Measurements from ENCODE around the gene CDH4.
"Not testable (repeated sequence)": the region's sequence is repeated elsewhere in the genome, so short reads cannot be mapped to it uniquely, and the experiment has no call there.

CDH4 gene

DNA sequence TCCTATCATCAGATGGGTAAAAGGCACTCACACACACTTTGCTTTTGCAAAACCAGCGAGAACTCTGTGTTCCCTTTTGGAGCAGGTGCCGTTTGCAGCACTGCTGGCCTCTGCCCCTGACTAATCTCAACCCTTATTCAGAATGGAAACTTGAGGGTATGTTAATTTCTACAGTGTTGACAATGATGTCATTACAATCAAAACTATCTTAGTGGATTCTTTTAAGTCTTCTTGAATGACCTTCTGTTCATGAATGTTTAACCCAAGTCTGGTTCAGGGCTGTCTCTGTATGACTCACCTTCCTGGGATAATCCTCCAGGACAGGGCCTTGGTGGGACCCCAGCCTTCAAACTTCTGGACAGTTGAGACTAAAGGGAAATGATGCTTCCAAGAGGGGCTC, 197.9 kb downstream of the CDH4 start:
- Mint-ChIP-seq H3K4me3 (no peak overlapping the region), H3K27ac (no peak overlapping the region), H3K36me3 (ENCODE audit: low read depth) (no peaks in the 10 kb centered on the region), H3K4me1 (ENCODE audit: low read depth) (no peaks in the 10 kb centered on the region), H3K27me3 (ENCODE audit: low read depth) (no peaks in the 10 kb centered on the region), H3K9me3 (no peaks in the 10 kb centered on the region)
- DNase-seq (ENCODE audit: low spot score) = no peak

DNA sequence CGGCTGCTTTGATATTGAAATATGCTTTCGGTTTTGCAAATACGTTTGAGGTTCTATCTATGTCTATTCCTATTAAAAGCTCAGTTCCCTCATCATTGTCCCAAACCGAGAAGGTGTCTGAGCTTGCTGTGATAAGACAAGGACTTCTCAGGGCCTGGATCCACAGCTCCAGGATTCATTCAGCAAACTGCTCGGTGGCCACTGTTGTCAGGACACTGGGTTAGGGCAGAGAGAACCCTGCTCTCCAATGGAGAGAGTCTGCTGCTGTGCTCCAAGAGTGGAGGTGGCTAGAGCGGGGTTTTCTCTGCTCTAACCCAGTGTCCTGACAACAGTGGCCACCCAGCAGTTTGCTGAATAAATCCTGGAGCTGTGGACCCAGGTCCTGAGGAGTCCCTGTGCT, 198.5 kb downstream of the CDH4 start:
- no peak overlapping the region for H3K27ac Mint-ChIP-seq
- no peak for DNase-seq (ENCODE audit: low spot score)
- H3K27me3 Mint-ChIP-seq (ENCODE audit: low read depth) = no peaks in the 10 kb centered on the region
- H3K4me3 Mint-ChIP-seq = no peak overlapping the region
- no peaks in the 10 kb centered on the region for H3K36me3 Mint-ChIP-seq (ENCODE audit: low read depth)
- H3K9me3 Mint-ChIP-seq = no peaks in the 10 kb centered on the region
- H3K4me1 Mint-ChIP-seq (ENCODE audit: low read depth) = no peaks in the 10 kb centered on the region

GRCh38 chr20:61451009-61451408, 198.9 kb downstream of the CDH4 start:
- no peaks in the 10 kb centered on the region for H3K4me1 Mint-ChIP-seq (ENCODE audit: low read depth)
- H3K9me3 Mint-ChIP-seq = peaks cover 3% of the 10 kb centered on the region
- H3K36me3 Mint-ChIP-seq (ENCODE audit: low read depth) = no peaks in the 10 kb centered on the region
- no peak overlapping the region for H3K4me3 Mint-ChIP-seq
- no peak overlapping the region for H3K27ac Mint-ChIP-seq
- no peak for DNase-seq (ENCODE audit: low spot score)
- no peaks in the 10 kb centered on the region for H3K27me3 Mint-ChIP-seq (ENCODE audit: low read depth)

DNA sequence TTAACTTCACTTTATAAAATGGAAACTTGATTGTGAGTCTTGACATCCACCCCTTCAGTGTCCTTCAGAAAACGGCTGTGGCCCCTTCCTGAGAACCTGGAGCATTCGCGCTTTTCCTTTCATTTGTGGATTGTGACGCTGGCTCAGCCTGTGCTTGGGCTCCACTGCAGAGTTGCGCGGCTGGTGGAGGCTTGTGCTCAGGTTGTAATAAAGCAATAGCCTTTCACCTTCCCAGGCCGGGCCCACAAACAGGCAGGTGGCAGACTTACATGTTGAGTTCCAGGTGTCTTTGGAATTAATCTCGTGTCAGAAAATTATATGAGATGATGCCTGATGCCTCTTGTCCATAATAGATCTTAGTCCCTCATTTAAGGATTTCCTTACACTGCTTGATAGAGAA, 199.9 kb downstream of the CDH4 start:
- H3K4me3 Mint-ChIP-seq = no peak overlapping the region
- peaks cover 8% of the 10 kb centered on the region for H3K9me3 Mint-ChIP-seq
- no peaks in the 10 kb centered on the region for H3K4me1 Mint-ChIP-seq (ENCODE audit: low read depth)
- H3K27me3 Mint-ChIP-seq (ENCODE audit: low read depth) = no peaks in the 10 kb centered on the region
- DNase-seq (ENCODE audit: low spot score) = no peak
- no peaks in the 10 kb centered on the region for H3K36me3 Mint-ChIP-seq (ENCODE audit: low read depth)
- H3K27ac Mint-ChIP-seq = no peak overlapping the region

GRCh38 chr20:61453219-61453618, 201.2 kb downstream of the CDH4 start:
- Mint-ChIP-seq H3K9me3 (peaks cover 8% of the 10 kb centered on the region), H3K27ac (no peak overlapping the region), H3K4me3 (no peak overlapping the region), H3K36me3 (ENCODE audit: low read depth) (no peaks in the 10 kb centered on the region), H3K27me3 (ENCODE audit: low read depth) (no peaks in the 10 kb centered on the region), H3K4me1 (ENCODE audit: low read depth) (no peaks in the 10 kb centered on the region)
- no peak for DNase-seq (ENCODE audit: low spot score)

- H3K4me1 Mint-ChIP-seq (ENCODE audit: low read depth); H3K36me3 Mint-ChIP-seq (ENCODE audit: low read depth); DNase-seq (ENCODE audit: low spot score); H3K27ac Mint-ChIP-seq; H3K9me3 Mint-ChIP-seq; H3K27me3 Mint-ChIP-seq (ENCODE audit: low read depth); H3K4me3 Mint-ChIP-seq: not testable (repeated sequence)
Observed at GRCh38 chr20:61453623-61454022, 201.6 kb downstream of the CDH4 start.

- no peak overlapping the region for H3K27ac Mint-ChIP-seq
- H3K9me3 Mint-ChIP-seq = peaks cover 8% of the 10 kb centered on the region
- no peaks in the 10 kb centered on the region for H3K27me3 Mint-ChIP-seq (ENCODE audit: low read depth)
- H3K4me1 Mint-ChIP-seq (ENCODE audit: low read depth) = no peaks in the 10 kb centered on the region
- H3K36me3 Mint-ChIP-seq (ENCODE audit: low read depth) = no peaks in the 10 kb centered on the region
- no peak overlapping the region for H3K4me3 Mint-ChIP-seq
- DNase-seq (ENCODE audit: low spot score) = no peak
Observed at GRCh38 chr20:61454053-61454452, 202.0 kb downstream of the CDH4 start.

DNA sequence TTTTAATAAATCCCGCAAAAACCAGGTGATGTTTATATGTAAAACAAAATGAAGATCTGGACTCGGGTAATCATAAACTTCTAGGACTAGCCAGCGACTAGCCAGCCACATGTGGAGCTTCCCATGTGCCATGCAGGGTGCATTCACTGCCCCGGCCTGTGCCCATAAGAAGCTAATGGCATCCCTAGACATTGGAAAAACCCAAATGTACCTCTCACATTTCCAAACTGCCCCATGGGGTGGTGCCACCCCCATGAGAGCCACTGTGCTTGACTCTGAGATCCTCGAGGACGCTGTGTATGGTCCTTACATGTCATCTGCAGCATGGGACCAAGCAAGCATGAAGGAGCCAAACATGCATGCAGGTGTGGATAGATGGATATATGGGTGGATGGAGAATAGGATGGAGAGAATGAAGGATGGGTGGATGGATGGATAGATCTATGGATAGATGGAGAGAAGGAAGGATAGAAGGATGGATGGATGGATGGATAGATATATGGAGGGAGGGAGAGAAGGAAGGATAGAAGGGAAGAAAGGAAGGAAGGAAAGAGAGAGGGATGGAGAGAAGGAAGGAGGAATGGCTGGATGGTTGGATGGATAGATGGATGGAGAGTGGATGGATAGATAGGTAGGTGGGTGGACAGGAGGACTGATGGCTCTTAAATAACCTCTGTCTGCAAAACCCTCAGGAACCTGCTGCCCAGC, 203.6 kb downstream of the CDH4 start:
- Mint-ChIP-seq H3K4me3 (no peak overlapping the region), H3K4me1 (ENCODE audit: low read depth) (no peaks in the 10 kb centered on the region), H3K27ac (no peak overlapping the region), H3K27me3 (ENCODE audit: low read depth) (no peaks in the 10 kb centered on the region), H3K9me3 (peaks cover 8% of the 10 kb centered on the region), H3K36me3 (ENCODE audit: low read depth) (no peaks in the 10 kb centered on the region)
- no peak for DNase-seq (ENCODE audit: low spot score)

DNA sequence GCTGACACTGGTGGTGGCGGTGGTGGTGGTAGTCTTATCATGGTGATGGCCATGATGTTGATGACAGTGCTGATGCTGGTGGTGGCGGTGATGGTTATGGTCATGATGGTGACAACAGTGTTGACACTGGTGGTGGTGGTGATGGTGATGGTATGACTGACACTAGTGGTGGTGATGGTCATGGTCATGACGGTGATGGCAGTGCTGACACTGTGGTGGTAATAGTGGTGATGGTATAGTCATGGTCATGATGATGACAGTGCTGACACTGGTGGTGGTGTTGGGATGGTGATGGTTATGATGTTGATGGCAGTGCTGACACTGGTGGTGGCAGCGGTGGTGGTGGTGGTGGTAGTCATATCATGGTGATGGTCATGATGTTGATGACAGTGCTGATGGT, 205.7 kb downstream of the CDH4 start:
- no peaks in the 10 kb centered on the region for H3K36me3 Mint-ChIP-seq (ENCODE audit: low read depth)
- H3K4me3 Mint-ChIP-seq = no peak overlapping the region
- no peak for DNase-seq (ENCODE audit: low spot score)
- H3K27me3 Mint-ChIP-seq (ENCODE audit: low read depth) = no peaks in the 10 kb centered on the region
- peaks cover 8% of the 10 kb centered on the region for H3K9me3 Mint-ChIP-seq
- H3K27ac Mint-ChIP-seq = no peak overlapping the region
- H3K4me1 Mint-ChIP-seq (ENCODE audit: low read depth) = no peaks in the 10 kb centered on the region

GRCh38 chr20:61458146-61458746, 206.2 kb downstream of the CDH4 start:
- Mint-ChIP-seq H3K9me3 (peaks cover 12% of the 10 kb centered on the region), H3K4me1 (ENCODE audit: low read depth) (no peaks in the 10 kb centered on the region), H3K36me3 (ENCODE audit: low read depth) (no peaks in the 10 kb centered on the region), H3K27ac (no peak overlapping the region), H3K4me3 (no peak overlapping the region), H3K27me3 (ENCODE audit: low read depth) (no peaks in the 10 kb centered on the region)
- no peak for DNase-seq (ENCODE audit: low spot score)

DNA sequence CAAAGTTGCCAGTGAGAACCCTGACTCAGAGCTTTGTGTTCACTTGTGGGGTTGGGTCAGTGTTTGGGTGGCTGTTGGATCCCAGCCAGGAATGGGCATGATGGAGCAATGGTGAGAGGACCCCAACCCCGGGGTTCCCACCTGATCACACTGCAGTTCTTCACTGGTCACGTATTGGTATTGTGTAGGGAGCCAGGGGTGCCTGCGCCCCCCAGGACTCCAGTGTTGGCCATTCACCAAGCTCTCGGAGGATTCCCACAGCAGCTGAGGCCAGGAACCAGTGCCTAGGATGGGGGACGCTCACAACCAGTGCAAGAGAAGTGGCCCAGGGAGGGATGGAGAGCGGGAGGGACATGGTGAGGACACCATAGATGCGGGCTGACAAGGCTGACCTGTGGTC, 207.2 kb downstream of the CDH4 start:
- H3K9me3 Mint-ChIP-seq = peaks cover 12% of the 10 kb centered on the region

GRCh38 chr20:61459705-61460104, 207.6 kb downstream of the CDH4 start:
- H3K9me3 Mint-ChIP-seq = peaks cover 12% of the 10 kb centered on the region
- H3K4me3 Mint-ChIP-seq = no peak overlapping the region
- no peak overlapping the region for H3K27ac Mint-ChIP-seq
- no peaks in the 10 kb centered on the region for H3K27me3 Mint-ChIP-seq (ENCODE audit: low read depth)
- no peaks in the 10 kb centered on the region for H3K36me3 Mint-ChIP-seq (ENCODE audit: low read depth)
- no peaks in the 10 kb centered on the region for H3K4me1 Mint-ChIP-seq (ENCODE audit: low read depth)
- DNase-seq (ENCODE audit: low spot score) = no peak

More for the DNA sequence above, 207.2 kb downstream of the CDH4 start:
- H3K4me1 Mint-ChIP-seq (ENCODE audit: low read depth) = no peaks in the 10 kb centered on the region
- H3K4me3 Mint-ChIP-seq = no peak overlapping the region
- H3K36me3 Mint-ChIP-seq (ENCODE audit: low read depth) = no peaks in the 10 kb centered on the region
- H3K27ac Mint-ChIP-seq = no peak overlapping the region
- no peaks in the 10 kb centered on the region for H3K27me3 Mint-ChIP-seq (ENCODE audit: low read depth)
- no peak for DNase-seq (ENCODE audit: low spot score)

- Mint-ChIP-seq H3K27me3 (ENCODE audit: low read depth) (no peaks in the 10 kb centered on the region), H3K36me3 (ENCODE audit: low read depth) (no peaks in the 10 kb centered on the region), H3K4me3 (no peak overlapping the region), H3K4me1 (ENCODE audit: low read depth) (no peaks in the 10 kb centered on the region), H3K9me3 (peaks cover 12% of the 10 kb centered on the region), H3K27ac (no peak overlapping the region)
- no peak for DNase-seq (ENCODE audit: low spot score)
Observed at GRCh38 chr20:61460261-61461052, 208.4 kb downstream of the CDH4 start.

DNA sequence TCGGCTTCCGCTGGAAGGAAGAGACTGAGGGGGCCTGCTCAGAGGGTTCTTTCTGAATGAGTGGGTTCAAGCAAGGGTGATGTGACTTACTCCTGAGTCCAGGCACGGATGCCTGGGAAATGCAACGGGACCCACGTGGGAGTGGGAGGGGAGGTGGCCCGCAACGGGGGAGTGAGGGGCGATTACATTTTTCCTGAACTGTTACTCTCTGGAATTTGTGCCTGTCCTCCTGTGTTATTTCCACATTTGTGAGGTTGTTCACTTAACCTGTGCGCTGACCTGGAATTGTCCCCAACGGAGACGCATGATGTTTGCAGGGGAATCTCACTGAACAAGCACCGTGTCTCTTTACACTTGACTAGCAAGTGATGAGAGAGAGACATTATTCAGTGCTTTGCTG, 209.4 kb downstream of the CDH4 start:
- H3K4me1 Mint-ChIP-seq (ENCODE audit: low read depth) = no peaks in the 10 kb centered on the region
- H3K27ac Mint-ChIP-seq = no peak overlapping the region
- H3K4me3 Mint-ChIP-seq = no peak overlapping the region
- no peaks in the 10 kb centered on the region for H3K27me3 Mint-ChIP-seq (ENCODE audit: low read depth)
- H3K36me3 Mint-ChIP-seq (ENCODE audit: low read depth) = no peaks in the 10 kb centered on the region
- peaks cover 7% of the 10 kb centered on the region for H3K9me3 Mint-ChIP-seq
- DNase-seq (ENCODE audit: low spot score) = no peak
